ENCODE measurements around the gene APOO.

The APOO gene

GRCh38 chrX:23944234-23944633 is 36.5 kb upstream of the APOO start:
- TF ChIP-seq, protein P1, sequence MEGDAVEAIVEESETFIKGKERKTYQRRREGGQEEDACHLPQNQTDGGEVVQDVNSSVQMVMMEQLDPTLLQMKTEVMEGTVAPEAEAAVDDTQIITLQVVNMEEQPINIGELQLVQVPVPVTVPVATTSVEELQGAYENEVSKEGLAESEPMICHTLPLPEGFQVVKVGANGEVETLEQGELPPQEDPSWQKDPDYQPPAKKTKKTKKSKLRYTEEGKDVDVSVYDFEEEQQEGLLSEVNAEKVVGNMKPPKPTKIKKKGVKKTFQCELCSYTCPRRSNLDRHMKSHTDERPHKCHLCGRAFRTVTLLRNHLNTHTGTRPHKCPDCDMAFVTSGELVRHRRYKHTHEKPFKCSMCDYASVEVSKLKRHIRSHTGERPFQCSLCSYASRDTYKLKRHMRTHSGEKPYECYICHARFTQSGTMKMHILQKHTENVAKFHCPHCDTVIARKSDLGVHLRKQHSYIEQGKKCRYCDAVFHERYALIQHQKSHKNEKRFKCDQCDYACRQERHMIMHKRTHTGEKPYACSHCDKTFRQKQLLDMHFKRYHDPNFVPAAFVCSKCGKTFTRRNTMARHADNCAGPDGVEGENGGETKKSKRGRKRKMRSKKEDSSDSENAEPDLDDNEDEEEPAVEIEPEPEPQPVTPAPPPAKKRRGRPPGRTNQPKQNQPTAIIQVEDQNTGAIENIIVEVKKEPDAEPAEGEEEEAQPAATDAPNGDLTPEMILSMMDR (conservative IDR thresholded peaks at IDR 0.05; ENCODE audit: low read depth, low read length): no peak
- H3K4me3 ChIP-seq (ENCODE audit: low read length): no peak overlapping the region
- no peak for DNase-seq (ENCODE audit: low read depth)

- TF ChIP-seq, protein P1 (conservative IDR thresholded peaks at IDR 0.05; ENCODE audit: low read depth, low read length): no peak
- no peak overlapping the region for H3K4me3 ChIP-seq (ENCODE audit: low read length)
- DNase-seq (ENCODE audit: low read depth): no peak
Observed at GRCh38 chrX:23939203-23939602, 31.5 kb upstream of the APOO start.

- DNase-seq (ENCODE audit: low read depth): no peak
- TF ChIP-seq, protein P1 (conservative IDR thresholded peaks at IDR 0.05; ENCODE audit: low read depth, low read length): no peak
- no peak overlapping the region for H3K4me3 ChIP-seq (ENCODE audit: low read length)
Observed at GRCh38 chrX:23938690-23939089, 31.0 kb upstream of the APOO start.

DNA sequence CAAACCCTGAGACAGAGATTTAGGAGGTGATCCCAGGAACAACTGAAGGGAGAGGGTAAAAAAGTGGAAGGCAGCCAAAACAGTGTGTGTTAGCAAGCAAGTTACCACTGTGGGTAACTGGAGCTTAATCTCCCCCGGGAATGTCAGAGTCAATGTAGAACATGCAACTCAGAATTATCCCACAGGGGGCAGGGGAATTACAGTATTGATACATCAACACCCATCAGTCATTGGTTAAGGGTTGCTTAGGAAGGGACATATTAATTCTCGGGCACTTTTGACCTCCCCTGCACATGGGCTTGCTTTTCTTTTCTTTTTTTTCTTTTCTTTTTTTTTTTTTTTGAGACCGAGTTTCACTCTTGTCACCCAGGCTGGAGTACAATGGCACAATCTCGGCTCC is 29.4 kb upstream of the APOO start:
- TF ChIP-seq, protein P1 (conservative IDR thresholded peaks at IDR 0.05; ENCODE audit: low read depth, low read length): peak; percentile 1
- no peak overlapping the region for H3K4me3 ChIP-seq (ENCODE audit: low read length)
- DNase-seq (ENCODE audit: low read depth): peak; percentile 16

DNA sequence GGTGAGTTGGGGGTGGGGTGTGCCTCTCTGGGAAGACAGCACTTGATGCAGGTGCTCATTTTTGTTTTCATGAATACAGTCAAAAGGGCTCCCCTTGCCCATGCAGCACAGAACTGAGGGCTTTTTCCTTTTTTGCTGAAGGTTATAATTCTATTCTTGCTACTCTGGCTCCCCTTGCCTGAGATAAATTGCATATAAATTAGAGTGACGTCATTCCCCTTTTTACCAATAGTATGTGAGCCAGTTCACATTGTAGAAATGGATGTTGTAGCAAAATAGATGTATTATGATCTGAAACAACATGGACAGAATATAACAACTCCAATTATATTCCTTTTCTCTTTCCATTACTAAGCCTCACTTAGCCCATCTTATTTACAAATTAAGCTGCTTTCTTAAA is 28.4 kb upstream of the APOO start:
- DNase-seq (ENCODE audit: low read depth): no peak
- TF ChIP-seq, protein P1 (conservative IDR thresholded peaks at IDR 0.05; ENCODE audit: low read depth, low read length): no peak
- no peak overlapping the region for H3K4me3 ChIP-seq (ENCODE audit: low read length)

DNA sequence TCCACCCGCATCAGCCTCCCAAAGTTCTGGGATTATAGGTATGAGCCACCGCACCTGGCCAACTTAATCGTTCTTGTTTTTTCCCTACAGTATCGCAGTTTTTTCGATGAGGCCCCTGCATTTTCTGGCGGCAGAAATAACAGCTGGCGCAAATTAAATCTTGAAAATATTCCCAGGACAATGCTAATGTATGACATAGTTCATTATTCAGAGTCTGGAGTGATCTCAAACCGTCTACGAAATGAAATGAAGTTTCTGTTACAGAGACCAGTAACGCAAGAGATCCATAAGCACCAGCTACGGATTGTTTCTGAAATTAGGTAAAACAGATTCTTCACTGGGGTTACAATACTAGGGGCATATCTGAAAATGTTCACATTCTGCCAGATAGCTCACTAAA is 27.4 kb upstream of the APOO start:
- TF ChIP-seq, protein P1 (conservative IDR thresholded peaks at IDR 0.05; ENCODE audit: low read depth, low read length): no peak
- no peak for DNase-seq (ENCODE audit: low read depth)
- H3K4me3 ChIP-seq (ENCODE audit: low read length): no peak overlapping the region

GRCh38 chrX:23932046-23932445 is 24.3 kb upstream of the APOO start:
- no peak for DNase-seq (ENCODE audit: low read depth)
- H3K4me3 ChIP-seq (ENCODE audit: low read length): no peak overlapping the region
- TF ChIP-seq, protein P1 (conservative IDR thresholded peaks at IDR 0.05; ENCODE audit: low read depth, low read length): no peak

All from retinal pigment epithelial cell (primary cell).